HepG2 (cell line): ENCODE results near the gene ZNF608. TPM values are rescaled to one million over a fixed set of nuclear protein-coding genes. Genes with fewer than 3 reads are reported as not detected.

ENCODE experiments used
- ATAC-seq: fragments of 200-7000 bp; cut with Tn5 transposase; 3 replicates; pipeline ENCODE4 v1.9.1; 2020; ENCODE audit warnings: mild to moderate bottlenecking, moderate library complexity
- BruUV-seq: library from RNA; stranded (reverse); fragments of 400-500 nt; replicated peaks from 2 replicates; lab custom pipeline; 2021; lab: Mats Ljungman, UMichigan
- CTCF ChIA-PET: fragments of 300-600 bp; formaldehyde crosslinking; extraction: SDS; loops from one replicate; lab custom pipeline; 2021; ENCODE audit warnings: low total read pairs, inconsistent platforms, low intra/inter-chr PET ratio; lab: Yijun Ruan, JAX
- POLR2A ChIA-PET: fragments of 350-600 bp; sonication (Branson Sonifier 250); formaldehyde crosslinking; loops from one replicate; lab custom pipeline; 2020; ENCODE audit warnings: antibody characterized with exemption, inconsistent platforms; lab: Yijun Ruan, JAX
- DNase-seq: peaks from one replicate; pipeline ENCODE4 v3.0.0-alpha.2; 2015; ENCODE audit warnings: low spot score
- FAIRE-seq: peaks from 3 replicates; lab custom pipeline; 2011; peaks lifted over from hg19 to GRCh38; lab: Jason Lieb, UNC
- H2AFZ ChIP-seq: one replicate; pipeline ENCODE4 v1.6.1; 2011; ENCODE audit warnings: low read length, inconsistent platforms
- H3K27ac ChIP-seq: fragments of 300-600 bp; 3 replicates; pipeline ENCODE4 v1.8.0; 2011; ENCODE audit warnings: mixed run types, mild to moderate bottlenecking, mixed read lengths, low read length, inconsistent platforms; ENCODE audit not compliant: insufficient read depth; ENCODE audit errors: extremely low read length
- H3K27me3 ChIP-seq, 2 experiments: fragments of 200-600 bp in 1 of 2; 2 replicates in 1 of 2; 3 replicates in 1 of 2; pipeline versions ENCODE4 v1.6.0 to v1.8.0; 2011; ENCODE audit warnings: low read length in 2 of 2, mild to moderate bottlenecking in 2 of 2, moderate library complexity in 2 of 2, inconsistent platforms in 1 of 2; ENCODE audit not compliant: insufficient read depth in 2 of 2, control insufficient read depth in 1 of 2
- H3K36me3 ChIP-seq, 2 experiments: fragments of 200-600 bp in 1 of 2; replicated peaks in 1 of 2; 2 replicates in 1 of 2; 3 replicates in 1 of 2; pipeline versions ENCODE4 v1.5.1 to v1.8.0; 2011; ENCODE audit warnings: low read length in 2 of 2, inconsistent platforms in 1 of 2; ENCODE audit not compliant: insufficient read depth in 2 of 2, control insufficient read depth in 1 of 2
- H3K4me1 ChIP-seq: 2 replicates; pipeline ENCODE4 v1.5.1; 2012; ENCODE audit warnings: low read length, inconsistent platforms; ENCODE audit not compliant: insufficient read depth
- H3K4me2 ChIP-seq: 2 replicates; pipeline ENCODE4 v1.6.0; 2011; ENCODE audit warnings: low read depth, low read length, inconsistent platforms
- H3K4me3 ChIP-seq, 3 experiments: fragments of 200-600 bp in 1 of 3; sonication (generic), shearing (Covaris generic) in 1 of 3; replicated peaks in 1 of 3; 2 replicates each; pipeline ENCODE4 v1.5.1; 2011 to 2016; ENCODE audit warnings: low read length in 3 of 3, inconsistent platforms in 2 of 3, low read depth in 2 of 3, mild to moderate bottlenecking in 2 of 3, control low read depth in 1 of 3, mixed read lengths in 1 of 3; ENCODE audit not compliant: insufficient read depth in 1 of 3
- H3K79me2 ChIP-seq: one replicate; pipeline ENCODE4 v1.6.1; 2011; ENCODE audit warnings: low read length, inconsistent platforms; ENCODE audit not compliant: insufficient read depth
- H3K9ac ChIP-seq: 2 replicates; pipeline ENCODE4 v1.6.0; 2011; ENCODE audit warnings: mild to moderate bottlenecking, low read depth, low read length, inconsistent platforms; ENCODE audit not compliant: insufficient read depth
- H3K9me3 ChIP-seq: 2 replicates; pipeline ENCODE4 v1.5.1; 2012; ENCODE audit warnings: mild to moderate bottlenecking, low read length
- H4K20me1 ChIP-seq: 2 replicates; pipeline ENCODE4 v1.6.0; 2011; ENCODE audit warnings: inconsistent platforms, mild to moderate bottlenecking, low read length, moderate library complexity; ENCODE audit not compliant: insufficient read depth
- NFYB ChIP-seq: sonication (generic); formaldehyde crosslinking; IDR thresholded peaks from 2 replicates; pipeline ENCODE4 v1.4.0; 2020; ENCODE audit warnings: missing genetic modification reagents
- NFYC ChIP-seq: IDR thresholded peaks from 2 replicates; pipeline ENCODE4 v1.6.1; 2016; ENCODE audit warnings: missing genetic modification reagents, missing compliant biosample characterization
- REPIN1 ChIP-seq: sonication (generic); formaldehyde crosslinking; IDR thresholded peaks from 2 replicates; pipeline ENCODE4 v1.8.0; 2022; ENCODE audit warnings: missing genetic modification reagents, low read depth, mild to moderate bottlenecking, borderline replicate concordance
- THAP8 ChIP-seq: sonication (generic); formaldehyde crosslinking; IDR thresholded peaks from 2 replicates; pipeline ENCODE4 v1.5.1; 2020; ENCODE audit warnings: missing genetic modification reagents, mild to moderate bottlenecking, borderline replicate concordance
- ZNF160 ChIP-seq: sonication (generic); formaldehyde crosslinking; IDR thresholded peaks from 2 replicates; pipeline ENCODE4 v1.8.0; 2022; ENCODE audit warnings: mild to moderate bottlenecking, inconsistent platforms, missing genetic modification reagents
- ZNF205 ChIP-seq: IDR thresholded peaks from 2 replicates; pipeline ENCODE4 v1.6.1; 2018; ENCODE audit warnings: missing biosample characterization, missing genetic modification reagents
- ZNF207 ChIP-seq: fragments of 450-650 bp; IDR thresholded peaks from 2 replicates; pipeline ENCODE4 v1.6.1; 2016; ENCODE audit warnings: antibody characterized with exemption, borderline replicate concordance
- WGBS: methylation state at CpG from one replicate; pipeline ENCODE4 v1.1.6; 2017; ENCODE audit warnings: low lambda C conversion rate; 5-methylcytosine and 5-hydroxymethylcytosine counted together
- in situ Hi-C: cut with HindIII; loops from 2 replicates; pipeline ENCODE4 v1.10.0; 2017; ENCODE audit warnings: low pct_unique_long_range_greater_than_20kb; ENCODE audit not compliant: extremely low pct_ligation_motif_present
- intact Hi-C: fragments of 100-400 bp; cut with micrococcal nuclease; formaldehyde crosslinking; loops from one replicate; pipeline ENCODE4 v1.10.0; 2022; ENCODE audit not compliant: unreplicated experiment
- polyA plus RNA-seq, 8 experiments: library from polyadenylated mRNA; depleted of rRNA in 3 of 8; stranded (reverse) in 7 of 8; unstranded in 1 of 8; fragments of >200 nt; fragmentation: Illumina TruSeq in 4 of 8; extraction: Trizol in 4 of 8; gene quantifications; 2 replicates each; pipeline versions ENCODE4 v1.2.1 to v1.2.3, GENCODE V29; 2011 to 2016; ENCODE audit warnings: low read depth in 4 of 8, missing spikeins in 1 of 8, mixed read lengths in 1 of 8; ENCODE audit not compliant: insufficient read depth in 1 of 8
- total RNA-seq, 5 experiments: library from RNA; depleted of rRNA; stranded (reverse); fragments of >200 nt; fragmentation: Illumina TruSeq; extraction: Trizol; gene quantifications; 2 replicates each; pipeline ENCODE4 v1.2.3, GENCODE V29; 2016; ENCODE audit warnings: low read depth in 1 of 5

The ZNF608 gene
- total and polyA plus RNA-seq, 2 of the 13 experiments (the other 11 are each of a cell fraction or from before 2014, with no cell fraction given), result 0.66 to 0.91 TPM

DNA sequence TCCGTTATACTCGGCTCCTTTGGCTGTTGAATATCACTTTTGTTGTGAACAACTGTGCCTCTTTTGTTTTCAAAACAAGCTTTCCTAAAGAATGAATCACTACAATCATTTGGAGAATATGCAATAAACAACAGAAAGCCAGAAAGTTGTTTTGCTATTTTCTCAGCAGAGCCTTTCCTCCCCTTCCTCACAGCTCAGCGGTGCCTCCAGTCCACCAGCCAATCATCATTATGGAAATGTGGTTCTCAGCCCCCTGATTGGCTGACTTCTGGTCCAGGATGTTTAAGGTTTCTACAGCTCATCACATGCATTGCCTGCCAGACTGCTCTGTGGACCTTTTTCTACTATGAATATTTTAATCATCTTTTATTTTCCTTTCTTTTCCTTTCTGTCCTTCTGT, 9.1 kb upstream of the ZNF608 start:
- Histone ChIP-seq H3K4me2 (no peak overlapping the region), H3K4me3 (no peak overlapping the region), H3K4me1 (no peaks in the 10 kb centered on the region), H3K27ac (no peak overlapping the region), H4K20me1 (no peaks in the 10 kb centered on the region), H3K9me3 (no peaks in the 10 kb centered on the region), H3K9ac (no peak overlapping the region), H2AFZ (no peak overlapping the region), H3K27me3 (no peaks in the 10 kb centered on the region; a peak in 1 of 5 replicates), H3K79me2 (no peaks in the 10 kb centered on the region), H3K36me3 (no peaks in the 10 kb centered on the region)
- no peak for TF ChIP-seq REPIN1 (CRISPR knock-in tag)
- peak; percentile 66 for TF ChIP-seq NFYB (CRISPR knock-in tag)
- TF ChIP-seq NFYC (CRISPR knock-in tag), result peak; percentile 70
- FAIRE-seq, result no peak
- in situ Hi-C loops, result no loop called here
- WGBS, result 16% methylated on average over 3 of the region's 3 CpGs
- peak; percentile 21 for DNase-seq
- intact Hi-C loops, result no loop called here
- ChIA-PET POLR2A (no interaction called here), CTCF (no interaction called here)
- ATAC-seq, result peak; percentile 75
- BruUV-seq, result no TSS peak

DNA sequence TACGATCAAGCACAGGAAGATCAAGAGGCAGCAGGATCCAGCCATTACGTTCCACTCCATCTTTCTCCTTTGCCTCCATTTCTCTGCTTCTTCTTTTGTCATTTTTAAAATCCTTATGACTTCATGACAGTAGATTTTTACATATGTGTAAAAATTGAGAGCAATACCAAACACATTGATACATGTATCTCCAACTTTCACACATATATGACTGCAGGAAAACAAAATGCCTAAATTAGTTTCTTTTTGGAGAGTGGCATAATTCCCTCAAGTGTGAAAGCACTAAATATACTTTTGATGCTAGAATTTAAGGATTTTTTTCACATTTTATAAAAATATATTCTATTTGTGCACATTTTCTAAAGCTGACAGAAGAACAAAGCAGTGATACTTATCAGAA, 8.6 kb upstream of the ZNF608 start:
- intact Hi-C loops, result no loop called here
- no peak overlapping the region for H3K4me3 ChIP-seq
- ChIA-PET CTCF (no interaction called here), POLR2A (no interaction called here)
- 64% methylated on average over 2 of the region's 2 CpGs for WGBS
- no peak overlapping the region for H3K27ac ChIP-seq
- H3K4me1 ChIP-seq, result peaks cover 4% of the 10 kb centered on the region; the same call in 1 of the 2 replicates
- no peak for FAIRE-seq
- ATAC-seq, result no peak
- H4K20me1 ChIP-seq, result no peaks in the 10 kb centered on the region
- H3K36me3 ChIP-seq, result no peaks in the 10 kb centered on the region
- H3K4me2 ChIP-seq, result no peak overlapping the region
- no peak overlapping the region for H3K9ac ChIP-seq
- no TSS peak for BruUV-seq
- H2AFZ ChIP-seq, result no peak overlapping the region
- no peaks in the 10 kb centered on the region for H3K79me2 ChIP-seq
- in situ Hi-C loops, result no loop called here
- H3K9me3 ChIP-seq, result no peaks in the 10 kb centered on the region
- TF ChIP-seq THAP8 (CRISPR knock-in tag) (no peak), ZNF207 (no peak), ZNF205 (CRISPR knock-in tag) (no peak), ZNF160 (CRISPR knock-in tag) (no peak)
- DNase-seq, result no peak
- H3K27me3 ChIP-seq, result no peaks in the 10 kb centered on the region; a peak in 1 of 5 replicates
